ENCODE results near the gene LRRC72.

GRCh38 chr7:16579216-16579615 is 52.6 kb downstream of the LRRC72 start:
- TF ChIP-seq CTCF (conservative IDR thresholded peaks at IDR 0.05) (no peak), ZFX (IDR thresholded peaks at IDR 0.05) (no peak)

Measured in C4-2B (cell line).